MG63 (cell line): ENCODE data around the gene ATG10. TPM values are rescaled to one million over a fixed set of nuclear protein-coding genes. Genes with fewer than 3 reads are reported as not detected.
A peak's percentile ranks its signal among the peaks of the same experiment; 100 is the strongest.
"Not testable (repeated sequence)": the region's sequence is repeated elsewhere in the genome, so short reads cannot be mapped to it uniquely, and the experiment has no call there.

Experiments
- DNase-seq: peaks from one replicate; pipeline ENCODE4 v3.0.0-alpha.2; 2020
- H3K27me3 ChIP-seq: fragments of 250-450 bp; sonication (Bioruptor Pico); 2 replicates; pipeline ENCODE4 v1.5.1; 2020; ENCODE audit warnings: mild to moderate bottlenecking, moderate library complexity
- H3K36me3 ChIP-seq: fragments of 250-450 bp; sonication (Bioruptor Pico); 2 replicates; pipeline ENCODE4 v1.5.1; 2020; ENCODE audit warnings: mild to moderate bottlenecking, moderate library complexity
- H3K4me3 ChIP-seq: fragments of 250-450 bp; sonication (Bioruptor Pico); 2 replicates; pipeline ENCODE4 v1.5.1; 2020; ENCODE audit warnings: mild to moderate bottlenecking, moderate library complexity
- H3K9me3 ChIP-seq: fragments of 250-450 bp; sonication (Bioruptor Pico); 2 replicates; pipeline ENCODE4 v1.5.1; 2020; ENCODE audit warnings: mild to moderate bottlenecking, moderate library complexity
- total RNA-seq: library from RNA; depleted of rRNA; stranded (reverse); fragments of >200 nt; shearing (Covaris generic); gene quantifications from 2 replicates; pipeline ENCODE4 v1.2.3, GENCODE V29; 2014; ENCODE audit warnings: low replicate concordance; rRNA removed

ATG10 gene
- total RNA-seq: 3.1 and 5.9 TPM in 2 replicates

- Histone ChIP-seq H3K36me3 (no peaks in the 10 kb centered on the region; the same call in 1 of the 2 replicates), H3K27me3 (no peaks in the 10 kb centered on the region), H3K9me3 (no peaks in the 10 kb centered on the region), H3K4me3 (peak within 1 kb of the TSS; percentile 69)
- DNase-seq: peak; percentile 97
These were observed at the start of gene ATG10 for GRCh38 chr5:81971712-81972491. TSS of gene ATG10 (plus strand) at chr5:81972023. CDS start at chr5:81987571, 15,548 bp downstream.

DNA sequence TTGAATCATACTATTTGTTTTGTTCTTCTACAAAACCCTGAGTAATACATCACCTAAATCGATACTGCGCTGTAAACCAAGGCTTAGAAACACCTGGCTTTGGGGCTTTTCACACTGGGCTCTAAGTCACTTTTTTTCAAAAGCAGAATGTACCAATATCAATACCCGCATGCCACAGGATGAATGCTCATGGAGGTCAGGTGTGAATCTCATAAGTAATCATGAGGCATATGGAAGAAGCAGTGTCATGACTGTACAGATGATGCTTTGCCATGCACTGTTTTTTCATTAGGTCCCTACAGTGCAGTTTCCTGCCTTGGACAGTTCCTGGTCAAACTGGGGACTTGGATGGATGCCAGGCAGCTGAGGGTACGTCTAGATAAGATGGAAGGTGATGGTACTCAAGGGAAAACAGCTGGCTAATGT is 49.0 kb upstream of the ATG10 start:
- no peak overlapping the region for H3K4me3 ChIP-seq
- H3K36me3 ChIP-seq: no peaks in the 10 kb centered on the region
- peaks cover 6% of the 10 kb centered on the region; the same call in 1 of the 2 replicates for H3K27me3 ChIP-seq
- no peak for DNase-seq
- H3K9me3 ChIP-seq: peaks cover 2% of the 10 kb centered on the region; the same call in 1 of the 2 replicates

DNA sequence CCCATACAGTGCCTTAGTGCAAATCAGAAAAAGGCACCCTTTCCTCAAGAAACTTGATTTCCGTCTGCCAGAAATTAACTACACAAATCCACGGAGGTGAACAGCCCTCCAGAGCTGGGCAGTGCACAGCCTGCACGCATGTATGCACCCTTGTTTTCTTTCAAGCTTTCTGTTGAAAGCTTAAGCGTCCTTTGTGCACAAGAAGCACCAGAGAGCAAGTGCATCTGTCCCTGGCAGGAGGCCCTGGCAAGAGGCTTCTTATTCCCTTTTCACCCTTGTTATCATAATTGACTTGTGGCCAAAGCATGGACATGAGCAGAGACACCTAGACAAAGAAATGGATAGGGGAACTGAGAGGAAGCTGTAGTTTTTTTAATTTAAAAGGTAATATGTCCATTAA is 47.4 kb upstream of the ATG10 start:
- H3K36me3 ChIP-seq: no peaks in the 10 kb centered on the region
- H3K27me3 ChIP-seq: peaks cover 6% of the 10 kb centered on the region; the same call in 1 of the 2 replicates
- peaks cover 2% of the 10 kb centered on the region; the same call in 1 of the 2 replicates for H3K9me3 ChIP-seq
- no peak for DNase-seq
- no peak overlapping the region for H3K4me3 ChIP-seq

GRCh38 chr5:81925009-81925408 is 46.8 kb upstream of the ATG10 start:
- Histone ChIP-seq H3K9me3 (peaks cover 2% of the 10 kb centered on the region; the same call in 1 of the 2 replicates), H3K4me3 (no peak overlapping the region), H3K36me3 (no peaks in the 10 kb centered on the region), H3K27me3 (peaks cover 6% of the 10 kb centered on the region; the same call in 1 of the 2 replicates)
- no peak for DNase-seq

GRCh38 chr5:81925981-81926380 is 45.8 kb upstream of the ATG10 start:
- no peak overlapping the region for H3K4me3 ChIP-seq
- H3K27me3 ChIP-seq: peaks cover 6% of the 10 kb centered on the region; the same call in 1 of the 2 replicates
- no peaks in the 10 kb centered on the region for H3K36me3 ChIP-seq
- DNase-seq: no peak
- no peaks in the 10 kb centered on the region for H3K9me3 ChIP-seq

- no peaks in the 10 kb centered on the region; the same call in 1 of the 2 replicates for H3K27me3 ChIP-seq
- H3K36me3 ChIP-seq: no peaks in the 10 kb centered on the region
- H3K9me3 ChIP-seq: no peaks in the 10 kb centered on the region; the same call in 1 of the 2 replicates
- no peak for DNase-seq
- H3K4me3 ChIP-seq: no peak overlapping the region
These were observed 35.8 kb upstream of the ATG10 start for GRCh38 chr5:81936066-81936465.

GRCh38 chr5:81936750-81937149 is 35.1 kb upstream of the ATG10 start:
- DNase-seq: no peak
- Histone ChIP-seq H3K9me3 (peaks cover 3% of the 10 kb centered on the region), H3K4me3 (no peak overlapping the region), H3K27me3 (no peaks in the 10 kb centered on the region; the same call in 1 of the 2 replicates), H3K36me3 (no peaks in the 10 kb centered on the region)

DNA sequence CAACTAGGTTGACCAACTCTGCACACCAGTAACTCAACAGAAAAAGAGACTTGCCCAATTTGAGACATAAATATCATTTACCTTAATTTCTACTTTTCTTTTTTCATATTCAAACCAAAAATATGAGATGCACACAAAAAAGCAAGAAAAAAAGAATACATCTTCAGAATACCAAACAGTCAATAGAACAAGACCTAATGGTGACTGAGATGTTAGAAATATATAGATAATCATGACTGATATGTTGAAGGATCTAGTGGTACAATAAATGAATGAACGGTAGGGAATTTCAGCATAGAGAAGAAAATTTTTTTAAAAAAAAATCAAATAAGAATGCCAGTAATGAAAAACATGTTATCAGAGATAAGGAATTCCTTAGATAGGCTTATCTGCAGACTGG is 29.1 kb upstream of the ATG10 start:
- DNase-seq: no peak
- peaks cover 5% of the 10 kb centered on the region for H3K9me3 ChIP-seq
- H3K4me3 ChIP-seq: no peak overlapping the region
- H3K27me3 ChIP-seq: no peaks in the 10 kb centered on the region
- no peaks in the 10 kb centered on the region for H3K36me3 ChIP-seq

GRCh38 chr5:81948349-81948748 is 23.5 kb upstream of the ATG10 start:
- Histone ChIP-seq H3K36me3 (no peaks in the 10 kb centered on the region), H3K4me3 (no peak overlapping the region), H3K27me3 (no peaks in the 10 kb centered on the region), H3K9me3 (no peaks in the 10 kb centered on the region)
- no peak for DNase-seq

DNA sequence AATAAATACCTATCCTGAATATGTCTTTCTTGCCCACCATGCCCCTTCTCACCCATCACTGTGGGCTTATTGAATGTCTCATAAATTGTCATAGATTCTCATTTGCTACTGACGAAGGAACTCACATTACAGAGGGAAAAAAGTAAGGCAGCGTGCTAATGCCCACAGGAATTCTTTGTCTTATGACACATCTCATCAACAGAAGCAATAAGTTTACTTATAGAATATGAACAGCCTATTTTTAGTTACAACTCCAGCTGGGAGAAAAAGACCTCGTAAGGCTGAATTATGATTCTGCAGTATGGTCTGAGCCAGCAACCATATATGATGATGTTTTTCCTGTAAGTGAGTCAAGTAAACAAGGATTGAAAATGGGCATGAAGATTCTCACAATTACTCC is 22.4 kb upstream of the ATG10 start:
- Histone ChIP-seq H3K9me3 (no peaks in the 10 kb centered on the region), H3K4me3 (no peak overlapping the region), H3K27me3 (no peaks in the 10 kb centered on the region), H3K36me3 (no peaks in the 10 kb centered on the region)
- no peak for DNase-seq

DNA sequence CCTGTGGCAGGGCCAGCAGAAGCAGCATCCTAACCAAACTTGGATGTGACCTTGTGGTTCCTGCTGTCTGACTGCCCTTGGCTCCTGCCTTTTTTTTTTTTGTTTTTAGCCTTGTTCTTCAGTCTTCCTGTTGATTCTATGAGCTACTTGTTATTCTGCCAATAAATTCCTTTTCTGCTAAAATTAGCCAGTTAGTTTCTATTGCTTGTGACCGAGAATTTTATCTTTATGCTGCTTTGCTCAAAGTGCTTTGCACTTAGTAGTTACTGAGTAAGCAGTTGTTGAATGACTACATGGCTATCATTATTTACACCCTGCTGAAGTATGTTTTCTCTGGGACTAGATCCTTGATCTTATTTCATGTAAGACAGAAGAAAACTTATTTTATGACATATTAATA is 20.8 kb upstream of the ATG10 start:
- H3K36me3 ChIP-seq: no peaks in the 10 kb centered on the region
- no peaks in the 10 kb centered on the region for H3K27me3 ChIP-seq
- no peak overlapping the region for H3K4me3 ChIP-seq
- DNase-seq: no peak
- H3K9me3 ChIP-seq: no peaks in the 10 kb centered on the region

DNA sequence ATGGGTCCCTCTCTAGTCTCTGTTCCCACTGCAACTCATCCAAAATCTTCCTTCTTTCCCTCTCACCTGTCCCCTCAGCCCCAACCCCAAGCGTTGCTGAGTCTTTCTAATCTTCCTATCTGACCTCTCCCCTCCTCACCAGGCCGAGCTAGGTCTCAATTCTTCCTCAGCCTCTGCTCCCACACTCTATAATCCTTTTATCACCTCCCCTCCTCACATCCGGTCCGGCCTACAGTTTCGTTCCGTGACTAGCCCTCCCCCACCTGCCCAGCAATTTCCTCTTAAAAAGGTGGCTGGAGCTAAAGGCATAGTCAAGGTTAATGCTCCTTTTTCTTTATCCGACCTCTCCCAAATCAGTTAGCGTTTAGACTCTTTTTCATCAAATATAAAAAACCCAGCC is 17.0 kb upstream of the ATG10 start:
- not testable (repeated sequence) for DNase-seq, H3K4me3 ChIP-seq, H3K36me3 ChIP-seq, H3K9me3 ChIP-seq, H3K27me3 ChIP-seq

- H3K9me3 ChIP-seq, H3K27me3 ChIP-seq, H3K4me3 ChIP-seq, DNase-seq, H3K36me3 ChIP-seq: not testable (repeated sequence)
These were observed 13.7 kb upstream of the ATG10 start for GRCh38 chr5:81958129-81958528.

DNA sequence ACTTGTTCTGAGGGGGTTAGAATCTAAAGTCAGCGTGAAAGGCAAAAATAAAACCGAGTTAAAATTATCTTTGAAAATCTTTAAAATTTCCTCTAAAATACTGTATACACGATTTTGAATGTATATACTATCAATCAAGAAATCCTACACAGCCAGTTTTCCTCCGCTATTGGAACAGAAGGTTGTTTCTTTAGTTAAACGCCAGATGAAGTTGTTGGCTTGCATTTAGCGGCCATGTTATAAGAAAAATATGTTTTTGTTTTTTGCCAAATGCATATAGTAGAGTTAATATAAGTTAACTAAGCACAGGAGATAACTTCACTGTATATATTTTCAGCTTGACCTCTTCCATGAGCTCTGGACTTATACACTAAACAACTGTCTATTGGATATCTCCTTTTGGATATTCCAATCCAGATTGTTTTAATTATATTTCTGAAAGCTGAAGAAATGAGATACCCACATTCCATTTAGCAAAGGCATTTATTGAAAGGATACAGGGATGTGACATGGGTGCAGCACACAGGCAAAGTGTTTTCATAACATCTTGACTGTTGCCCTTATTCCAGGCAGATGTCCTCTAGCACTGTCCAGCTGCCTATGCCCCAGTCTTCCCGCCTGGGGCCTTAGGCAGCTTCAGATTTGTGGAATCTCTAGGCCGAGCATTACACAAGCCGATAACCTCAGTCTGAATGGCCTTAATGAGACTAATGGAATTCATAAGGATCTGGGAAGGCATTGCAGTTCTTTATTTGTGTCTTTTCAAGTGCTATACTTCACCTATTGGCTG is 10.0 kb upstream of the ATG10 start:
- Histone ChIP-seq H3K27me3 (no peaks in the 10 kb centered on the region), H3K4me3 (no peak overlapping the region), H3K9me3 (no peaks in the 10 kb centered on the region), H3K36me3 (no peaks in the 10 kb centered on the region)
- no peak for DNase-seq

GRCh38 chr5:81963544-81963943 is 8.3 kb upstream of the ATG10 start:
- Histone ChIP-seq H3K9me3 (no peaks in the 10 kb centered on the region), H3K4me3 (no peak overlapping the region), H3K27me3 (no peaks in the 10 kb centered on the region), H3K36me3 (no peaks in the 10 kb centered on the region)
- DNase-seq: no peak

- Histone ChIP-seq H3K27me3 (no peaks in the 10 kb centered on the region), H3K9me3 (no peaks in the 10 kb centered on the region), H3K4me3 (no peak overlapping the region), H3K36me3 (no peaks in the 10 kb centered on the region)
- no peak for DNase-seq
These were observed 6.3 kb upstream of the ATG10 start for GRCh38 chr5:81965524-81965923.

- H3K4me3 ChIP-seq: no peak overlapping the region
- H3K36me3 ChIP-seq: no peaks in the 10 kb centered on the region
- no peaks in the 10 kb centered on the region for H3K9me3 ChIP-seq
- no peaks in the 10 kb centered on the region for H3K27me3 ChIP-seq
- no peak for DNase-seq
These were observed 2.6 kb upstream of the ATG10 start for GRCh38 chr5:81969226-81969625.
